Stimulated activated naive CD8-positive, alpha-beta T cell treated with anti-CD3 and anti-CD28 coated beads, Interleukin-15, Interleukin-2, amounts not matched to agents 100 ng/mL and 50 ng/mL, for 24 hours (primary cell): Measurements from ENCODE around the gene MIPEP.

ENCODE experiments used
- H3K27ac Mint-ChIP-seq: one replicate; pipeline ENCODE4 v1.8.0; 2021; ENCODE audit warnings: mild to moderate bottlenecking, mixed read lengths
- H3K27me3 Mint-ChIP-seq: one replicate; pipeline ENCODE4 v1.8.0; 2021; ENCODE audit warnings: mixed read lengths
- H3K36me3 Mint-ChIP-seq: one replicate; pipeline ENCODE4 v1.8.0; 2021; ENCODE audit warnings: low read depth, mixed read lengths
- H3K4me1 Mint-ChIP-seq: one replicate; pipeline ENCODE4 v1.8.0; 2021; ENCODE audit warnings: low read depth, mixed read lengths
- H3K4me3 Mint-ChIP-seq: one replicate; pipeline ENCODE4 v1.8.0; 2021; ENCODE audit warnings: mild to moderate bottlenecking, mixed read lengths
- H3K9me3 Mint-ChIP-seq: one replicate; pipeline ENCODE4 v1.8.0; 2021; ENCODE audit warnings: mixed read lengths

Gene MIPEP

DNA sequence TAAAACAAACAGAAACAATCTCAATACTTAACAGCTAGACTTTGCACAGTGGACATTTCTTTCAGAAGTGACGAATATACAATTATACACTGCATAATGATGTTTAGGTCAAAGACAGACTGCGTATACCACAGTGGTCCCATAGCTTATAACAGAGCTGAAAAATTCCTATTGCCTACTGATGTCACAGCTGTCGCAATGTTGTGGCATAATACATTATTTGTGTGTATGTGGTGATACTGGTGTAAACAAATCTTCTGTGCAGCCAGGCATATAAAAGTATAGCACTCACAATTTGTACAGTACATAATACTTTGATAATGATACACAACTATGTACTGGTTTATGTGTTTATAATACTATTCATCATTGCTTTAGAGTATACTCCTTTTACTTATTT is 202.3 kb downstream of the MIPEP start:
- Mint-ChIP-seq H3K4me1 (no peaks in the 10 kb centered on the region), H3K27ac (no peak overlapping the region), H3K36me3 (no peaks in the 10 kb centered on the region), H3K27me3 (peaks cover 4% of the 10 kb centered on the region), H3K9me3 (peaks cover 8% of the 10 kb centered on the region), H3K4me3 (no peak overlapping the region)

DNA sequence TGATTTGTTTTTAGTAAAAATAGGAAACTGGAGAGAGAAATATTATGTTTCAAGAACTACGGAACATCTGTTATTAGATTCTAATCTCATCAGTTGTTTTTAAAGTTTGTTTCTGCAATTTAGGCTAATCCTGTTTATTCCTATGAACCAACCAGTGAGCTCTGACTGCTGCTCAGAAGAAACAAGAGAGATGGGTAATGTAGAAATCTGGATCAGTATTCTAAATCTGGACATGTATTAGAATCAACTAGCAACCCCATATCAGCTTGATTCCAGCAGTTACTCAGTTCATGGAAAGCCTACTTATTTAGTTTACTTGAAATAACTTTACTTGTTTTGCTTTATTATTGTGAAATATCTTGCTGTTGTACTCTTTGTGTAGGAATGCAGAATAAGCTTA is 203.8 kb downstream of the MIPEP start:
- Mint-ChIP-seq H3K27ac (no peak overlapping the region), H3K36me3 (no peaks in the 10 kb centered on the region), H3K27me3 (peaks cover 4% of the 10 kb centered on the region), H3K4me1 (no peaks in the 10 kb centered on the region), H3K4me3 (no peak overlapping the region), H3K9me3 (peaks cover 8% of the 10 kb centered on the region)

DNA sequence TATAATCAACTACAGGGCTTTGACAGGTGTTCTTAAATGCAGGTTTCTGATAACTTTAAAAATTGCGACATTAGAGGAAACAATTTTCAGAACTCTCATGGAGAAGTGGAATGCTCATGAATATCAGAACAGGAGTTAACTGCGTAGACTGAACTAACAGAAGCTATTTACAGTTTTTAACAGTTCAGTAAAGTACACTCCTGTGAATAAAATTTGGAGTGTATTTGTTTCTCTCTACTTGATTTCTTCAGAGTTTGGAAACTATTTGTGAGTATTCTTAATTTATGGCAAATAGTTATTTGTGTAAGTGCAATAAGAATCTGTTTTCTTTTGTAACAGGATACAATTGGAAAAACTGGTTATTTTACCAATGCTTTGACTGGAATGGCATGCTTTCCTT is 204.6 kb downstream of the MIPEP start:
- Mint-ChIP-seq H3K9me3 (peaks cover 8% of the 10 kb centered on the region), H3K4me3 (no peak overlapping the region), H3K36me3 (no peaks in the 10 kb centered on the region), H3K4me1 (no peaks in the 10 kb centered on the region), H3K27me3 (peaks cover 4% of the 10 kb centered on the region), H3K27ac (no peak overlapping the region)

DNA sequence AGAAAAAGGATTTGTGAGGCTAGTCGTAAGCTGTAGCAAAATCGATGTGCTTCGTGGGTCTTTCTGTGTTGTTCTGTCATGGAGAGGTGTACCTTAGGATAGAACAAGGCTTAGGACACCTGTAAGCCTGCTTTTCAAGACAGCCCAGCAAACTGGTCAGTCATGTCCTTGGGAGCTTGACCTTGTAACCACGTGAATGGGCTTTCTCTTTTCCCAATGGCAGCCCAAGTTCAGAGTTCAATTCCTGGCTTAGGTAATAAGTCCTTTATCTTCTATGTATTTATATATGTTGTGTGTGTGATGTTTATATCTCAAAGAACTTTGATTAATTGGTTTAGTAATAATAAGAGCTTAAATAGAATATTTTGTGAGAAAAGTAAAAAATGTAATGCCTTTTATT is 206.1 kb downstream of the MIPEP start:
- peaks cover 7% of the 10 kb centered on the region for H3K27me3 Mint-ChIP-seq
- peaks cover 8% of the 10 kb centered on the region for H3K9me3 Mint-ChIP-seq
- no peaks in the 10 kb centered on the region for H3K36me3 Mint-ChIP-seq
- H3K27ac Mint-ChIP-seq, result no peak overlapping the region
- no peak overlapping the region for H3K4me3 Mint-ChIP-seq
- peaks cover 11% of the 10 kb centered on the region for H3K4me1 Mint-ChIP-seq

DNA sequence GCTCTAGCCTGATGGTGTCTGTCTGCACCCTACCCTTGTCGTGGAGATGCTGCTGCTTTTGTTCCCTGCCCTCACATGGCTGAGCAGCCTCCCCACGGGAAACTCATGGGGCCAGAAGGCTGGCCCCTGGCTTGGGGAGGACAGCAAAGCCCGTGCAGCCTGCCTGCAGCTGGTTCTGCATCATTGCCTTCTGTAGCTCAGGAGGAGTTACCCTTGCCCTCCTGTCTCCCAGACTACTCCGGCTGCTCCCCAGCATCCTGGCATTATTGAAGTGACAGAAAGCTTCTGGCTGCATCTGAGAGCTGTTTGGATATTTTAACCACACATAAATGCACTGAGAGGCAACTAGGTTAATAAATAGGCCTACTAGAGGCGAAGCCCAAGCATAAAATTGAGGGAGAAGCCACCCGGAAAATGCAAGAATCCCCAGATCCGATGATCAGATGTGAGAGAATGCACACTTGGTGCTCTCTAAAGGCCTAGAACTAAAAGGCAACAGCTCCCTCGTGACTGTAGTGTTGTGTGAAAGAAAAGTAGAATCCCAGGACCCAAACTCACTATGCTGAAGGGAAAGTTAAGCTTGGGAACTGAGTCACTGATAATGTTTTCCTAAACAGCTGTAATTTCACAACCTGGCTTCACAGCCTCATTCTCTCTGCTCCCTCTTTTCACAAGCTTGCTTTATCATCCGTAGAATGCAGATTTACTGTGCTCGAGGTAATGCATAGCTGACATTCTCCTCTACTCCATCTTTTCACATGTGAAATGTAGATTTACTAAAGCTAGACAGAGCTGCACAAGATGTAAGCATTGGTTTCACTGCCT is 208.1 kb downstream of the MIPEP start:
- H3K27ac Mint-ChIP-seq, result no peak overlapping the region

More for the DNA sequence above, 208.1 kb downstream of the MIPEP start:
- Mint-ChIP-seq H3K36me3 (no peaks in the 10 kb centered on the region), H3K4me3 (no peak overlapping the region), H3K27me3 (peaks cover 7% of the 10 kb centered on the region), H3K9me3 (peaks cover 8% of the 10 kb centered on the region), H3K4me1 (peaks cover 11% of the 10 kb centered on the region)
